PC-9 (cell line): ENCODE data around the gene EPG5.

Source experiments
- EZH2 ChIP-seq: fragments of 200-600 bp; sonication (generic); IDR thresholded peaks from 2 replicates; pipeline ENCODE4 v1.8.0; 2017; ENCODE audit warnings: antibody characterized with exemption, low read depth
- TF ChIP-seq, protein P1 (sequence below): fragments of 200-600 bp; sonication (generic); conservative IDR thresholded peaks from 2 replicates; pipeline ENCODE4 v1.6.1; 2017; ENCODE audit warnings: mixed run types, antibody characterized with exemption, mild to moderate bottlenecking, moderate library complexity

DNA sequence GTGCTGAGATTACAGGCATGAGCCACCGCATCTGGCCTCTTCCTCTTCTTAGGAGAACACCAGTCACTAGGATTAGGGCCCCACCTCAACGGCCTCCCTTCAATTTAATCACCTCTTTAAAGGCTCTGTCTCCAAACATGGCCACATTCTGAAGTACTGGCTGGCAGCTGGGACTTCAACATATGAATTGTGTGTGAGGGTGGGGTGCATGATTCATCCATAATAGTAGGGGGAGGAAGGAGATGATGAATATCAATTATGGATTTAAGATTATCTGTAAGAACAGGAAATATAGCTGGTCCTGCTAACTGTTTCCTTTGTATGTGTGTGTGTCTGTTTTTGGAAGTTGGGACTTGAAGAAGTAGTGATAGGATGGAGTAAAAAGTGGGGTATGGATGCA is 14.7 kb upstream of the EPG5 start:
- TF ChIP-seq EZH2 = no peak
- TF ChIP-seq, protein P1, sequence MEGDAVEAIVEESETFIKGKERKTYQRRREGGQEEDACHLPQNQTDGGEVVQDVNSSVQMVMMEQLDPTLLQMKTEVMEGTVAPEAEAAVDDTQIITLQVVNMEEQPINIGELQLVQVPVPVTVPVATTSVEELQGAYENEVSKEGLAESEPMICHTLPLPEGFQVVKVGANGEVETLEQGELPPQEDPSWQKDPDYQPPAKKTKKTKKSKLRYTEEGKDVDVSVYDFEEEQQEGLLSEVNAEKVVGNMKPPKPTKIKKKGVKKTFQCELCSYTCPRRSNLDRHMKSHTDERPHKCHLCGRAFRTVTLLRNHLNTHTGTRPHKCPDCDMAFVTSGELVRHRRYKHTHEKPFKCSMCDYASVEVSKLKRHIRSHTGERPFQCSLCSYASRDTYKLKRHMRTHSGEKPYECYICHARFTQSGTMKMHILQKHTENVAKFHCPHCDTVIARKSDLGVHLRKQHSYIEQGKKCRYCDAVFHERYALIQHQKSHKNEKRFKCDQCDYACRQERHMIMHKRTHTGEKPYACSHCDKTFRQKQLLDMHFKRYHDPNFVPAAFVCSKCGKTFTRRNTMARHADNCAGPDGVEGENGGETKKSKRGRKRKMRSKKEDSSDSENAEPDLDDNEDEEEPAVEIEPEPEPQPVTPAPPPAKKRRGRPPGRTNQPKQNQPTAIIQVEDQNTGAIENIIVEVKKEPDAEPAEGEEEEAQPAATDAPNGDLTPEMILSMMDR = no peak
